ENCODE measurements around the gene SNUPN. TPM values are rescaled to one million over a fixed set of nuclear protein-coding genes. Genes with fewer than 3 reads are reported as not detected.

The SNUPN gene
- total RNA-seq, 2 experiments from 2014 or later, result 25.8 to 27.3 TPM

GRCh38 chr15:75661100-75661755 is 35.7 kb upstream of the SNUPN start:
- Mint-ChIP-seq H3K9me3 (ENCODE audit: low read depth) (no peaks in the 10 kb centered on the region), H3K36me3 (no peaks in the 10 kb centered on the region), H3K27ac (no peak overlapping the region), H3K4me1 (peaks cover 4% of the 10 kb centered on the region), H3K4me3 (no peak overlapping the region), H3K27me3 (no peaks in the 10 kb centered on the region)
- ATAC-seq, result no peak
- DNase-seq, result no peak
- CTCF ChIA-PET, result interaction anchor here (0.6 to 1.0 kb wide), 2 partner anchors 11 to 28 kb away, joined by 3 read pairs; no protein-coding TSS in a partner anchor

DNA sequence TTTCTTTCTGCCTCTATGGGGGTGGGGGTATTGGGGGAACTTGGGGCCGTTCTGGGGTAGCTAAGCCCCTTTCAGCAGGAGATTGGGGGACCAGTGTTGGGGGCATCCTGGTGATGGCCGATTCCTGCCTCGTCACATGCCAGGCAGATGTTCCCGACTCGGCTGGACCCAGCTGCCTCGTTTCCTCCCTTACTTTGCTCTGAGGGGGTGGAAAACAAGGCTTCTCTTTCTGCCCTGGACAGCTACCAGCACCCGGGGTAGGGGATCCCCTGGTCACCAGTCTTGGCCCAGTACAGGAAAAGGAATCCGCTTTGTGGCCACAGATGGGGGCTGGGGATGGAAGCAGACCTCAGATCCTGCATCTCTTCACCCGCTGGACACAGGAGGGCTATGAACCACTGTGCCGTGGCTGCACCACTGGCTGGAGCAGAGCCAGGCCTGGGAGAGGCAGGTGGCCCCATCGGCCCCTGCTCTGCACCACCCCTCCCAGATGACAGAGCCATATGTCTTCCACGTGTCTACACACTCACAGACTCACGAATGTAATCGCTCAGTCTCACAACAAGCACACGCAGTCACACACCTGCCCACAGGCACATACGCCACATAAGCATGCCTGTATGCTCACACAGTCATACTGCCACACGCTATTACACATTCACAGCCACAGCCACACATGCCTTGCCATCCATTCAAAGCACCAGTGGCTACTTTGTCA is 34.6 kb upstream of the SNUPN start:
- DNase-seq (no peak), ATAC-seq (no peak)
- H3K4me1 Mint-ChIP-seq, result no peaks in the 10 kb centered on the region
- H3K9me3 Mint-ChIP-seq (ENCODE audit: low read depth), result no peaks in the 10 kb centered on the region
- no peaks in the 10 kb centered on the region for H3K36me3 Mint-ChIP-seq
- no peak overlapping the region for H3K27ac Mint-ChIP-seq
- no peak overlapping the region for H3K4me3 Mint-ChIP-seq
- CTCF ChIA-PET, result interaction anchor here (0.6 kb wide), 1 partner anchor 430 kb away, joined by 3 read pairs; no protein-coding TSS in a partner anchor
- H3K27me3 Mint-ChIP-seq, result no peaks in the 10 kb centered on the region

- Mint-ChIP-seq H3K27me3 (no peaks in the 10 kb centered on the region), H3K27ac (no peak overlapping the region), H3K9me3 (ENCODE audit: low read depth) (no peaks in the 10 kb centered on the region), H3K36me3 (no peaks in the 10 kb centered on the region), H3K4me1 (no peaks in the 10 kb centered on the region), H3K4me3 (no peak overlapping the region)
- CTCF ChIA-PET, result interaction anchor here (0.6 kb wide), 1 partner anchor 431 kb away, joined by 3 read pairs; no protein-coding TSS in a partner anchor
- DNase-seq (no peak), ATAC-seq (no peak)
These were observed 33.7 kb upstream of the SNUPN start for GRCh38 chr15:75659141-75659771.

GRCh38 chr15:75656813-75657212 is 31.3 kb upstream of the SNUPN start:
- Mint-ChIP-seq H3K4me1 (peaks cover 2% of the 10 kb centered on the region), H3K27me3 (no peaks in the 10 kb centered on the region), H3K9me3 (ENCODE audit: low read depth) (no peaks in the 10 kb centered on the region), H3K4me3 (no peak overlapping the region), H3K36me3 (no peaks in the 10 kb centered on the region), H3K27ac (no peak overlapping the region)
- no peak for ATAC-seq
- no peak for DNase-seq
- CTCF ChIA-PET, result no interaction called here

- H3K9me3 Mint-ChIP-seq (ENCODE audit: low read depth), result no peaks in the 10 kb centered on the region
- H3K27ac Mint-ChIP-seq, result no peak overlapping the region
- H3K36me3 Mint-ChIP-seq, result no peaks in the 10 kb centered on the region
- no peaks in the 10 kb centered on the region for H3K27me3 Mint-ChIP-seq
- ATAC-seq (no peak), DNase-seq (no peak)
- H3K4me1 Mint-ChIP-seq, result peaks cover 7% of the 10 kb centered on the region
- H3K4me3 Mint-ChIP-seq, result no peak overlapping the region
- CTCF ChIA-PET, result no interaction called here
These were observed 30.8 kb upstream of the SNUPN start for GRCh38 chr15:75656331-75656730.

DNA sequence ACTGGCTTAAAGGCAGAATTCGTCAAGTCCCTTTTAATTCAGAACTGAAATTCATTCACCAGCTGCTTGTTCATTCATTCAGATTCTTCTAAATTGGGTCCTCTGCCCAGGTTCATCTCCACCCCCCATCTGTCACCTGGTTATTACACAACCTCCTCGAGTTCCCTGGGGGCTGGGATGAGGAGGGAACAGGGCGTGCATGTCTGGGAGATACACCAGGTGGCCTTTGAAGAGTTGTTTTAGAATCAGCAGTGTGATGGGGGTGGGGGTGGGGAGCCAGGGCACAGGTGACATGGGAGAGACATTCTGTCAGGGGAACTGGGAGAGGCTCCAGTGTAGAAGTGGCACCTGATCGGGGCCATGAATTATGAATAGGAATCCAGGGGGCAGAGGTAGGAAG is 30.4 kb upstream of the SNUPN start:
- no peak for DNase-seq
- Mint-ChIP-seq H3K27ac (no peak overlapping the region), H3K36me3 (no peaks in the 10 kb centered on the region), H3K4me3 (no peak overlapping the region), H3K27me3 (no peaks in the 10 kb centered on the region), H3K9me3 (ENCODE audit: low read depth) (no peaks in the 10 kb centered on the region), H3K4me1 (peaks cover 11% of the 10 kb centered on the region)
- CTCF ChIA-PET, result no interaction called here
- ATAC-seq, result no peak

GRCh38 chr15:75654201-75654907 is 28.8 kb upstream of the SNUPN start:
- ATAC-seq (no peak), DNase-seq (no peak)
- CTCF ChIA-PET, result interaction anchor here (1.2 kb wide), 1 partner anchor 13 kb away, joined by 3 read pairs; no protein-coding TSS in a partner anchor
- Mint-ChIP-seq H3K4me3 (no peak overlapping the region), H3K9me3 (ENCODE audit: low read depth) (no peaks in the 10 kb centered on the region), H3K27ac (no peak overlapping the region), H3K4me1 (peaks cover 16% of the 10 kb centered on the region), H3K27me3 (no peaks in the 10 kb centered on the region), H3K36me3 (no peaks in the 10 kb centered on the region)

DNA sequence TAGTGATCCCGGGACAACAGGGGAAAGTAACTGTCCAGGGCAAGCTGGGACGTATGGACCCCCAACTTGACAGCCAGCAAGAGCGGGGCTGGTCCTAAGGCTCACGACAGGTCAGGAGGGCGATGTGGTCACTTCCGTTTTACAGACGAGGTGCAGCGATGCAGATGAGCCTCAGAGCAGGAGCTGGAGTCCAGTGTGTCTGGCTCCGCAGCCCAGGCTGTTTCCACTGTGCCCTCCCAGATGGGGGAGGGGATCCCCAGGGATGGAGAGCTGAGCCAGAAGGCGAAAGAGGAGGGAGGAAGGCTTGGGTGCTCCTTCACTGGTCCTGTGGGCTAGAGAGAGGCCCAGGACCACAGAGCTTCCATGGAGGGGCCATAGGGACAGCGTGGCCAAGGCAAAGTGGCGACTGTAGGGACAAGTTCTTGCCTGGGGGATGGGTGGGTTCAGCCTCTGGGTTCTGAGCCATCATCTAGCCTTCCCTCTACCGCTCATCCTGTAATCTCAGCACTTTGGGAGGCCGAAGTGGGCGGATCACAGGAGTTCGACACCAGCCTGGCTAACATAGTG is 27.9 kb upstream of the SNUPN start:
- Mint-ChIP-seq H3K4me1 (peaks cover 16% of the 10 kb centered on the region), H3K4me3 (no peak overlapping the region), H3K36me3 (no peaks in the 10 kb centered on the region), H3K27ac (no peak overlapping the region), H3K27me3 (peaks cover 7% of the 10 kb centered on the region), H3K9me3 (ENCODE audit: low read depth) (no peaks in the 10 kb centered on the region)
- no peak for ATAC-seq
- no peak for DNase-seq
- CTCF ChIA-PET, result interaction anchor here (1.2 kb wide), 1 partner anchor 12 kb away, joined by 3 read pairs; no protein-coding TSS in a partner anchor

- ATAC-seq (no peak), DNase-seq (no peak)
- CTCF ChIA-PET, result interaction anchor here (1.1 to 2.0 kb wide), 6 partner anchors 11 to 317 kb away, joined by 3 to 19 read pairs (median 4); partner anchors contain the start of genes COMMD4 and IMP3
- H3K4me3 Mint-ChIP-seq, result no peak overlapping the region
- H3K36me3 Mint-ChIP-seq, result no peaks in the 10 kb centered on the region
- H3K9me3 Mint-ChIP-seq (ENCODE audit: low read depth), result no peaks in the 10 kb centered on the region
- peaks cover 9% of the 10 kb centered on the region for H3K27me3 Mint-ChIP-seq
- peaks cover 21% of the 10 kb centered on the region for H3K4me1 Mint-ChIP-seq
- H3K27ac Mint-ChIP-seq, result peak overlapping the region; percentile 74
These were observed 26.5 kb upstream of the SNUPN start for GRCh38 chr15:75651810-75652543.

DNA sequence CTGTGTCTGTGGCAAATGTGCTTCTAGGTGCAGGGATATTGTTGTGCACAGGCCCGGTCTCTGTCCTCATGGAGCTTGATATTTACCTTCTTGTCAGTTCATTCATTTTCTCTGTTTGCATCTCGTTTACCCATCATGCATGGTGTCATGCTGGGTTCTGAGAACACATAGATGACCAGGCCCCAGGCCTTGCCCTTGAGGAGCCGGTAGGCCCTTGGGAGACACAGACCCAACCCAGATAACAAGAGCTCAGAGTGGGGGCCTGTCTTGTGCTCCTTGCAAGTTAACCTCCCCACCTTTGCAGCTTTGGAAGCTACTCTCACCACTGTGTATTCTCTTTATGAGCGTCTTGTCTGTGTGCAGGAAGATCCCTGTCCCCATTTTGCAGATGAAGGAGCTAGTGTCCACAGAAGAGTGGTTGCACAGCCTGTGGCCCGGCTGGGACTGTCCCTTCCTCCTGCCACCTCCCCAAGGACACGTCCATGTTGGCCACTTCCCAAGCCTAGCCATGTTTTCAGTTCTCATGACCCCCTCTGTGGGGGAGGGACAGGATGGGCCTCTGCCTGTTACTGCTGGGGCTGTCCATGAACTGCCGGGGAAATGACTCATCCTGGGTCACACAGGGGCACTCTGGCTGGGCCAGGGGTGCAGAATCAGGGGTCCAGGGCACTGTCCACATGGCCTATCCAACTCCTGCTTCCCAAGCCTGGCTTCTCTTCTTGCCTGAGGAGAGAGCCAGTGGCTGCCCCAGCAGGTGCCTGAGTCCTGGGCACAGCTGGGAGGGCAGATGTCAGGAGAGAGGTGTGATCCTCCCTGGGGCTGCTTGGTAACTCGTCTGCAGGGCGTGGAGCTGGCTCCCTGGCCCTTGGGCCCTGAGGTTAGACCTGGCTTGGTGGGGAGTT is 25.6 kb upstream of the SNUPN start:
- CTCF ChIA-PET, result interaction anchor here (0.6 to 2.0 kb wide), 6 partner anchors 10 to 316 kb away, joined by 3 to 19 read pairs (median 4); partner anchors contain the start of genes COMMD4 and IMP3
- DNase-seq (peak; percentile 52), ATAC-seq (peak; percentile 21)
- no peaks in the 10 kb centered on the region for H3K9me3 Mint-ChIP-seq (ENCODE audit: low read depth)
- H3K27me3 Mint-ChIP-seq, result peaks cover 17% of the 10 kb centered on the region
- H3K4me1 Mint-ChIP-seq, result peaks cover 26% of the 10 kb centered on the region
- H3K27ac Mint-ChIP-seq, result peak overlapping the region; percentile 74
- no peaks in the 10 kb centered on the region for H3K36me3 Mint-ChIP-seq
- no peak overlapping the region for H3K4me3 Mint-ChIP-seq

- Mint-ChIP-seq H3K4me1 (peaks cover 26% of the 10 kb centered on the region), H3K9me3 (ENCODE audit: low read depth) (no peaks in the 10 kb centered on the region), H3K27me3 (peaks cover 19% of the 10 kb centered on the region), H3K4me3 (no peak overlapping the region), H3K36me3 (no peaks in the 10 kb centered on the region), H3K27ac (no peak overlapping the region)
- DNase-seq, result no peak
- no peak for ATAC-seq
- CTCF ChIA-PET, result interaction anchor here (0.5 kb wide), 1 partner anchor 9 kb away, joined by 3 read pairs; no protein-coding TSS in a partner anchor
These were observed 24.3 kb upstream of the SNUPN start for GRCh38 chr15:75649848-75650247.

Measured in activated CD8-positive, alpha-beta memory T cell treated with anti-CD3 and anti-CD28 coated beads, Interleukin-2, amount 10 ng/mL, durations not matched to agents 7 days and 5 days (primary cell).